Astrocyte of the cerebellum (primary cell): ENCODE measurements around the gene TTC9.

Experiments
- DNase-seq: peaks from one replicate; pipeline ENCODE4 v3.0.0-alpha.2; 2011; ENCODE audit warnings: low read depth
- H3K4me3 ChIP-seq: 2 replicates; pipeline ENCODE4 v1.5.1; 2011; ENCODE audit warnings: mild to moderate bottlenecking, low read depth, low read length, moderate library complexity
- CTCF ChIP-seq: IDR thresholded peaks from 2 replicates; pipeline ENCODE4 v1.5.1; 2012; ENCODE audit warnings: low read length, low read depth, moderate library complexity, mild to moderate bottlenecking; ENCODE audit errors: missing control alignments
- in situ Hi-C: cut with HindIII; loops from 2 replicates; pipeline ENCODE4 v1.10.0; 2017; ENCODE audit warnings: low sequenced_read_pairs

TTC9 gene

DNA sequence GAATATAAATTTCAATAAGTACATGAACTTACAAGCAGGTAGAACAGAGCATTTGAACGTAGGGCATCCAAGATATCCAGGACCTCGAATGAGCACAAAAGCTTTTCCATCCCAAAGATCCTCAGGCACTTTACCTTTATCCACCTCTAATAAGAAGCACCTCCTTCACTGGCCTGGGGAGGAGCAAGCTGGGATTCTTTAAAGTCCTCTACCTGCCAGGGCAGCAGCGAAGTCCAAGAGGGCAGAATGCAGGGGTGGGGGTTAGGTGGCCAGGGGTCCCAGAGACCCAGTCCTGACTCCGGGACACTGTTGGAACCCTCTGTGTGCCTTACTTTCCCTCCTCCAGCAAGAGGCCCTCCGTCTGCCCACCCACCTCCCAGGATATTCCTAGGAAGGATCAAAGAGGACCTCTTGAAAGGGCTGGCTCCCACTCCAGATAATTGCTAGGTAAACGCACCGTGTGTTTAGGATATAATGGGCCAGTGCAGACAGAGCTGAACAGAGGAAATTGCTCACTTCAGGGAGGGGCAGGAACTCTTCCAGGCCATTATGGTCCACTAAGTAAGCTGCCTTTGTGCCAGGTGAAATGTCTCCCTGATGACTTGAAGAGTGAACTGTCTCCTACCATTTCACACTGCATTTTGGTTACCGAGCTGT lies 68.1 kb downstream of the TTC9 start:
- no peak for TF ChIP-seq CTCF
- in situ Hi-C loops, result no loop called here
- no peak overlapping the region for H3K4me3 ChIP-seq
- DNase-seq, result no peak

- in situ Hi-C loops, result no loop called here
Measured at GRCh38 chr14:70711451-70711850, 69.7 kb downstream of the TTC9 start.

DNA sequence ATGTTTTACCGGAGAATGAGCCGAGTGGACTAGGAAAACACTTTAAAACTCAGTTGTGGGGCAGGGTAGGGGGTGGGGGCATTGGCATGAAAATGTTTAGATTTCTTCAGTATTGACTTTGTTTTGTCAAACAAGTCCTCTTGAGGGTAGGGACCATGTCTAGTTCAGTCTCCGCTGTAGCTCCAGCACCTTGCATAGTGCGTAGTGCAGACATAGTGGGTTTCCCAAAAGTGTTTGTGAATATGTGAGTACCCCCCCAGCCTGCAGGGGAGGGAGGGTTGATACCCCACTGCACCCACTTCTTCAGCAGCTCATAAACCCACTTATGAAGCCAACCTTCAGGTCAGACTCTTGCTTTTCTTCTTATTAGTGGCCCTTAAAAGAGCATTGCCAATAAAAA lies 71.4 kb downstream of the TTC9 start:
- no peak overlapping the region for H3K4me3 ChIP-seq
- no peak for TF ChIP-seq CTCF
- no peak for DNase-seq
- in situ Hi-C loops, result no loop called here

More at GRCh38 chr14:70711451-70711850, 69.7 kb downstream of the TTC9 start:
- no peak for TF ChIP-seq CTCF
- no peak for DNase-seq
- H3K4me3 ChIP-seq, result no peak overlapping the region

DNA sequence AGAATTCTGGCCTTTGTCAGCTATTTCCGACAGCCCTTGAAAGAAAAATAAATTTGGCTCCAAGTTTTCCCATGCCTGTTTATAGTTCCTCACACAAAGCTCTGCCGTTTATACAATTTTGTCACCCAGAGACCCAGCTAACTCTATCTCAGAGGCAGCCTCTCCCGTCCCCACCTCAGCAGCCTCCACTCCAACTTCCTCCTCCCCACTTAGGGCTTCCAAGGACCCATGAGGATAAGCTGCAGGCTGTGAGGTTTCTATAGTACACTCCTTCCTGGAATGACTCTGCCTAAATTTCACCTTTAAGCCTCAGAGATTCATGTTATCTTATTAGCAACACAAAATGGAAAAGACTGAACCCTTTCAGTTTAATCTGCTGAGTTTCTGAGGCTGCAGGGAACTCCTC lies 71.8 kb downstream of the TTC9 start:
- no peak for DNase-seq
- in situ Hi-C loops, result no loop called here

GRCh38 chr14:70714055-70714550 lies 72.4 kb downstream of the TTC9 start:
- in situ Hi-C loops, result no loop called here
- peak; percentile 54 for TF ChIP-seq CTCF
- DNase-seq, result peak; percentile 70
- H3K4me3 ChIP-seq, result no peak overlapping the region

More for the DNA sequence above, 71.8 kb downstream of the TTC9 start:
- no peak for TF ChIP-seq CTCF
- no peak overlapping the region for H3K4me3 ChIP-seq

- no peak overlapping the region for H3K4me3 ChIP-seq
- TF ChIP-seq CTCF, result no peak
- no peak for DNase-seq
- in situ Hi-C loops, result no loop called here
Measured at GRCh38 chr14:70716483-70716882, 74.8 kb downstream of the TTC9 start.
